VCaP (cell line): ENCODE data around the gene LRRTM3.
A peak's percentile ranks its signal among the peaks of the same experiment; 100 is the strongest.

ENCODE experiments used
- H3K27ac ChIP-seq: fragments of 450-650 bp; 2 replicates; pipeline ENCODE4 v1.5.1; 2017
- CTCF ChIP-seq: fragments of 450-650 bp; conservative IDR thresholded peaks from 2 replicates; pipeline ENCODE4 v1.5.1; 2017; ENCODE audit warnings: mild to moderate bottlenecking, moderate library complexity

The LRRTM3 gene

DNA sequence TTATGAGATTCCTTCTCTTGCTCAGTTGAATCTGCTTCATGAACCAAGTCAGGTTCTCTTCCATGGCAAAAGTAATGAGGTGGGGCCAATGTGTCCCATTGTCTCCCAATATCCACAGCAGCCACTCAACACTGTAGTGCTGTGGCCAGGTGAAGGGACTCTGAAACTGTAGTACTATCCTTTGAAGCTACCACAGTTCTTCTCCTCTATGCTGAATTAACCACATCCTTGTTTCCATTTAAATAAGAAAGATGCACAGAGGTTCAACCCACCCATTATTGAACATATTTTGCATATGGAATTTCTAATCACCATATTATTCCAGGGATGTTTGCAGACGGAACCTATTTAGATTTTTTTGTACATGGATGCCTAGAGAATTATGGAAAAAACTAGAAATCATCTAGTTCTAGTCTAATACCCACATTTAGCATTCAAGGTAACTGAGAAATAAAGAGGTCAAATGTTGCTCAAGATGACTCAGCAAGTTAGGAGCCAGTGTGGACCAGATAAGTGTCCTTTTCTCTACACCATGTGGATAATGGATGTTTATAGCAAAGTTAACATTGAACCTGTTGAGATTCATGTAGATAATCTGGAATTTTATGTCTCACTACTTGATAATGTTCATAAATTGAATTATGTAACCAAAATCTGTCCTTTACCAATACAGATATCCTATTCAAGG is 64.5 kb downstream of the LRRTM3 start:
- no peak for TF ChIP-seq CTCF
- peak overlapping the region; percentile 46 for H3K27ac ChIP-seq

GRCh38 chr10:66996996-66997395 is 71.2 kb downstream of the LRRTM3 start:
- no peak for TF ChIP-seq CTCF
- H3K27ac ChIP-seq: peak overlapping the region; percentile 77

GRCh38 chr10:66999762-67000545 is 74.1 kb downstream of the LRRTM3 start:
- TF ChIP-seq CTCF: no peak
- H3K27ac ChIP-seq: no peak overlapping the region

- TF ChIP-seq CTCF: no peak
- no peak overlapping the region for H3K27ac ChIP-seq
Measured at GRCh38 chr10:67004690-67005089, 78.9 kb downstream of the LRRTM3 start.

- H3K27ac ChIP-seq: no peak overlapping the region
- TF ChIP-seq CTCF: no peak
Measured at GRCh38 chr10:67005981-67006380, 80.1 kb downstream of the LRRTM3 start.

DNA sequence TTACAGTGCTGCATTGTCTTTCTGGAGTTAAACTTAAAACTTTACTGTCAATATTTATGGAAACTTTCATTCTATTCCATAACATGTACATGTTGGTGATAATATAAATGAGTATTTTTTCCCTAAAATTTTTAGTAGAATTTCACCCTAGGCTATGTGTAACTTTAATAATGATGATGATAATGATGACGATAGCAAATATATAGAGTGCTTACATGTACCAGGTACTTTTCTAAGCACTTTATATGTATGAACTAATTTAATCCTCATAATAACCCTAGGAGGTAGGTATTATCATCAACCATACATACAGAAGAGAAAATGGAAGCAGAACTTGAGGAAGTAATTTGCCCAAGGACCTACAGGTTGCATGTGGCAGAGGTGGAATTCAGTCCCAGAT is 85.6 kb downstream of the LRRTM3 start:
- no peak overlapping the region for H3K27ac ChIP-seq
- TF ChIP-seq CTCF: no peak

GRCh38 chr10:67011981-67012380 is 86.1 kb downstream of the LRRTM3 start:
- TF ChIP-seq CTCF: no peak
- H3K27ac ChIP-seq: no peak overlapping the region
